GM13977 (cell line): Measurements from ENCODE around the gene ERBB4.

Experiments
- DNase-seq: peaks from one replicate; pipeline ENCODE4 v3.0.0; 2012; ENCODE audit warnings: low spot score
- CTCF ChIP-seq: IDR thresholded peaks from 2 replicates; pipeline ENCODE4 v1.5.1; 2012; ENCODE audit warnings: mild to moderate bottlenecking, control low read depth; ENCODE audit not compliant: insufficient read depth; ENCODE audit errors: extremely low read depth, missing control alignments
- in situ Hi-C: fragments of 300-500 bp; cut with MboI; formaldehyde crosslinking; loops from one replicate; pipeline ENCODE4 v1.12.0; 2022; ENCODE audit warnings: low sequenced_read_pairs, low pct_unique_long_range_greater_than_20kb, mixed read lengths, inconsistent platforms; ENCODE audit not compliant: unreplicated experiment

Gene ERBB4

GRCh38 chr2:212173331-212173730 lies 365.3 kb downstream of the ERBB4 start:
- in situ Hi-C loops = no loop called here
- DNase-seq = no peak
- no peak for TF ChIP-seq CTCF

- TF ChIP-seq CTCF = no peak
- in situ Hi-C loops = no loop called here
- DNase-seq = no peak
Observed at GRCh38 chr2:212170382-212170781, 368.2 kb downstream of the ERBB4 start.

GRCh38 chr2:212158081-212158480 lies 380.5 kb downstream of the ERBB4 start:
- DNase-seq = no peak
- no peak for TF ChIP-seq CTCF
- in situ Hi-C loops = no loop called here

- no peak for DNase-seq
- TF ChIP-seq CTCF = no peak
- in situ Hi-C loops = no loop called here
Observed at GRCh38 chr2:212157012-212157411, 381.6 kb downstream of the ERBB4 start.

- in situ Hi-C loops = no loop called here
- no peak for DNase-seq
- no peak for TF ChIP-seq CTCF
Observed at GRCh38 chr2:212156088-212156487, 382.5 kb downstream of the ERBB4 start.

GRCh38 chr2:212154477-212154878 lies 384.1 kb downstream of the ERBB4 start:
- in situ Hi-C loops = no loop called here
- TF ChIP-seq CTCF = no peak
- DNase-seq = no peak

- in situ Hi-C loops = no loop called here
- no peak for DNase-seq
- no peak for TF ChIP-seq CTCF
Observed at GRCh38 chr2:212153923-212154322, 384.7 kb downstream of the ERBB4 start.
